MCF 10A (cell line): ENCODE data around the gene TLR5. TPM values are rescaled to one million over a fixed set of nuclear protein-coding genes. Genes with fewer than 3 reads are reported as not detected.

ENCODE experiments used
- BruUV-seq: library from RNA; stranded (reverse); fragments of 400-500 nt; replicated peaks from 2 replicates; lab custom pipeline; 2021; lab: Mats Ljungman, UMichigan
- CTCF ChIA-PET: fragments of 300-600 bp; sonication (Branson Sonifier 250); formaldehyde crosslinking; extraction: SDS; loops from one replicate; lab custom pipeline; 2021; ENCODE audit warnings: antibody characterized with exemption, inconsistent platforms; lab: Yijun Ruan, JAX
- POLR2A ChIA-PET: fragments of 300-600, 350-650 bp; sonication (Branson Sonifier 250); formaldehyde crosslinking; extraction: SDS; loops from one replicate; lab custom pipeline; 2020; ENCODE audit warnings: antibody characterized with exemption, inconsistent platforms; lab: Yijun Ruan, JAX
- DNase-seq: peaks from one replicate; pipeline ENCODE4 v3.0.0-alpha.2; 2018; ENCODE audit not compliant: unreplicated experiment
- H3K27ac Mint-ChIP-seq: one replicate; pipeline ENCODE4 v1.8.0; 2022; ENCODE audit warnings: mild to moderate bottlenecking, low read depth, mixed read lengths; ENCODE audit not compliant: unreplicated experiment
- H3K27me3 Mint-ChIP-seq: one replicate; pipeline ENCODE4 v1.8.0; 2022; ENCODE audit warnings: mixed read lengths; ENCODE audit not compliant: insufficient read depth, unreplicated experiment
- H3K36me3 Mint-ChIP-seq: one replicate; pipeline ENCODE4 v1.8.0; 2022; ENCODE audit warnings: mild to moderate bottlenecking, moderate library complexity, mixed read lengths; ENCODE audit not compliant: insufficient read depth, unreplicated experiment
- H3K4me1 Mint-ChIP-seq: one replicate; pipeline ENCODE4 v1.8.0; 2022; ENCODE audit warnings: mixed read lengths; ENCODE audit not compliant: insufficient read depth, unreplicated experiment
- H3K4me3 Mint-ChIP-seq: one replicate; pipeline ENCODE4 v1.8.0; 2022; ENCODE audit warnings: mild to moderate bottlenecking, moderate library complexity, mixed read lengths; ENCODE audit not compliant: unreplicated experiment
- H3K9me3 Mint-ChIP-seq: one replicate; pipeline ENCODE4 v1.8.0; 2022; ENCODE audit warnings: mixed read lengths; ENCODE audit not compliant: unreplicated experiment
- CTCF ChIP-seq: fragments of 200-600 bp; IDR thresholded peaks from one replicate; pipeline ENCODE4 v1.8.0; 2022; ENCODE audit warnings: antibody characterized with exemption, mild to moderate bottlenecking; ENCODE audit not compliant: unreplicated experiment
- intact Hi-C: fragments of 100-400 bp; cut with micrococcal nuclease; formaldehyde crosslinking; loops from 2 replicates; pipeline ENCODE4 v1.14.1; 2022
- total RNA-seq: library from RNA; stranded (reverse); gene quantifications from 2 replicates; pipeline ENCODE4 v1.2.3, GENCODE V29; 2022

TLR5 gene
- total RNA-seq, 1 experiment from 2014 or later = 1.5 TPM

DNA sequence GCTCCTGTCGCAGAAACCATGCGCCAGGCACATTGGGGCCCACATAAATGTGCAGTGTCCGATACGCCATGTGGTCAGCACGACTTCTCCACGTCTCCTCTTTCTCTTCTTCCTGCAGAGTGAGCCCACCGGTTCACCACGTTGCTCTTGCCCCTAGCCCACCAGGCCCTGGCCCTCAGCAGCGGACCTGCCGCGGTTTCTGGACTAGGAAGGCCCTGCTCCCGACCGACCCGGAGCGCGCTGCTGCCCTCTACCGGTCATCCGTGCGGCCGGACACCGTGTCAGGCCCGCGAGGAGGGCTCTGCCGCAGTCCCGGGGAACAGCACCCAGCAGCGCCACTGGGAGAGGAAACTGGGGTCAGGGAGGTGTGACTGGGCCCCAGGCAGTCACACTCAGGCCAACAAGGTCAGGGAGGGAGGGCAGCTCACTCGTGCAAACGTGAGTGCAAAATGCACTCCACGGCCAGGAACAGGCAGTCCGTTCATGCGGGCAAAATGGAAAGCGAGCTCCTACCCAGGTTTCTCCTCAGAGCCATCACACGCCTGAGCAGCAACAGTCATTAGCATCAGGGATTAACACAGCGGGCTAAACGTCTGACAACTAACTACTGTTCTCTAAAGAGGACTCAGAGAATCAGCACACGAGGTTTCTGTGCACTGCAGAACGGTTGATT lies 13.7 kb downstream of the TLR5 start:
- peaks cover 11% of the 10 kb centered on the region for H3K4me1 Mint-ChIP-seq
- no peak overlapping the region for H3K27ac Mint-ChIP-seq
- H3K27me3 Mint-ChIP-seq = peaks cover 9% of the 10 kb centered on the region
- POLR2A ChIA-PET = interaction anchor here (0.7 kb wide), 1 partner anchor 207 kb away, joined by 3 read pairs; no protein-coding TSS in a partner anchor
- no peak overlapping the region for H3K4me3 Mint-ChIP-seq
- intact Hi-C loops = no loop called here
- CTCF ChIA-PET = interaction anchor here (0.6 to 15.7 kb wide), 6 partner anchors 40 to 553 kb away, joined by 3 to 324 read pairs (median 4); partner anchors contain the start of gene SUSD4
- H3K36me3 Mint-ChIP-seq = no peaks in the 10 kb centered on the region
- no peaks in the 10 kb centered on the region for H3K9me3 Mint-ChIP-seq
- DNase-seq = no peak
- BruUV-seq = no TSS peak
- peak; percentile 25 for TF ChIP-seq CTCF

- H3K27ac Mint-ChIP-seq = no peak overlapping the region
- no peaks in the 10 kb centered on the region for H3K36me3 Mint-ChIP-seq
- intact Hi-C loops = no loop called here
- CTCF ChIA-PET = interaction anchor here (0.9 to 12.0 kb wide), 8 partner anchors 9 to 557 kb away, joined by 3 to 171 read pairs (median 6); partner anchors contain the start of gene SUSD4
- H3K4me1 Mint-ChIP-seq = peaks cover 9% of the 10 kb centered on the region
- POLR2A ChIA-PET = interaction anchor here (0.5 to 1.0 kb wide), 2 partner anchors 11 to 376 kb away, joined by 3 read pairs; no protein-coding TSS in a partner anchor
- no peak for DNase-seq
- H3K27me3 Mint-ChIP-seq = peaks cover 6% of the 10 kb centered on the region
- TF ChIP-seq CTCF = no peak
- H3K9me3 Mint-ChIP-seq = no peaks in the 10 kb centered on the region
- no peak overlapping the region for H3K4me3 Mint-ChIP-seq
- BruUV-seq = no TSS peak
Measured at GRCh38 chr1:223126741-223127140, 16.3 kb downstream of the TLR5 start.

DNA sequence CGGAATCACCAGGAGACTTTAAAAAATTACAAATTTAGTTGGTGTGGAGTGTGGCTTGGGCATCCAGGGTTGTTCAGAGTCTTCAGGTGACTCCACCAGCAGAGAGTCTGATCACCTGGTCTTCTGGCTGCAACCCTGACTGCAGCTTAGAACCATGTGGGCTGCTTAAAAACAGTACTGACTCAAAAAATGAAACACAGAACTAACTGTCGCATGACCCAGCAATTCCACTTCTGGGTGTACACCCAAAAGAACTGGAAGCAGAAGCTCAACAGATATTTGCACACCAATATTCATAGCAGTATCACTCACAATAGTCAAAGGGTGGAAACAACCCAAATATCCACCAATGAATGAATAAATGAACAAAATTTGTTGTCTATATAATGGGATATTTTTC lies 17.3 kb downstream of the TLR5 start:
- intact Hi-C loops = no loop called here
- no peak for TF ChIP-seq CTCF
- Mint-ChIP-seq H3K27ac (no peak overlapping the region), H3K4me3 (no peak overlapping the region), H3K4me1 (peaks cover 9% of the 10 kb centered on the region), H3K27me3 (no peaks in the 10 kb centered on the region), H3K9me3 (no peaks in the 10 kb centered on the region), H3K36me3 (no peaks in the 10 kb centered on the region)
- POLR2A ChIA-PET = no interaction called here
- CTCF ChIA-PET = interaction anchor here (0.6 to 6.3 kb wide), 16 partner anchors 8 to 1300 kb away, joined by 3 to 187 read pairs (median 17); no protein-coding TSS in a partner anchor
- no peak for DNase-seq
- BruUV-seq = no TSS peak

DNA sequence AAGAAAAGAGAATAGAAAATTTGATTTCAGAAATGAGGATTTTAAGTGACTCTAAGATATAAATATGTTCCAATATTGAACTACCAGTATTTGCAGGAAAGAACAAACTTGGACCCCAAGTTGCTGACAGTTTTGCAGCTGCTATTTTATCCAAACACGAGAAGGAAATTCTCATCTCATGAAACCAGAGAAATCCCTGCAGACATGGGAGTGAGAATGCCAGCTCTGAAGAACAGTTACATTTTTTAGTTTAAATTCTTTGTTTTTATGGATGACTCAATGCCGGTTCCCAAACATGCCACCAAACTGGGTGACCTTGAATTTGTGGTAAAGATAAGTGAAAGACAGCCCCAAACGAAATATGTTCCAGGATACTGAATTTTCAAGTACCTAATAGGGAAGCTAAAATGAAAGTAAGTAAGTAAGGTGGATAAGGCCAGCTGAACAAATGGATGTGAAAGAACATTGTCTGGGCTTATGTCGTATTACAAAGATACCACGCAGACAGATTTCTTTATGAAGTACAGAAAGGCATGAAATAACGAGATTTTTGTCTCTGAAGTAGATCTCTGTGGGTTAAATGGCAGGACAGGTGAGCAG lies 19.9 kb downstream of the TLR5 start:
- no peak for DNase-seq
- Mint-ChIP-seq H3K4me1 (peaks cover 9% of the 10 kb centered on the region), H3K27ac (no peak overlapping the region), H3K27me3 (no peaks in the 10 kb centered on the region), H3K4me3 (peak overlapping the region; percentile 3), H3K36me3 (no peaks in the 10 kb centered on the region), H3K9me3 (no peaks in the 10 kb centered on the region)
- intact Hi-C loops = loop anchor here (1.0 kb wide), 1 partner anchor 331 kb away; no protein-coding TSS in a partner anchor
- TF ChIP-seq CTCF = no peak
- POLR2A ChIA-PET = interaction anchor here (0.6 to 1.3 kb wide), 7 partner anchors 13 to 533 kb away, joined by 3 to 6 read pairs (median 3); partner anchors contain the start of genes BROX and TAF1A
- CTCF ChIA-PET = interaction anchor here (0.6 to 6.3 kb wide), 98 partner anchors 10 to 689 kb away, joined by 3 to 187 read pairs (median 6); partner anchors contain the start of genes FAM177B and TLR5
- BruUV-seq = no TSS peak
